ENCODE data around the gene IFITM10.

Gene IFITM10

DNA sequence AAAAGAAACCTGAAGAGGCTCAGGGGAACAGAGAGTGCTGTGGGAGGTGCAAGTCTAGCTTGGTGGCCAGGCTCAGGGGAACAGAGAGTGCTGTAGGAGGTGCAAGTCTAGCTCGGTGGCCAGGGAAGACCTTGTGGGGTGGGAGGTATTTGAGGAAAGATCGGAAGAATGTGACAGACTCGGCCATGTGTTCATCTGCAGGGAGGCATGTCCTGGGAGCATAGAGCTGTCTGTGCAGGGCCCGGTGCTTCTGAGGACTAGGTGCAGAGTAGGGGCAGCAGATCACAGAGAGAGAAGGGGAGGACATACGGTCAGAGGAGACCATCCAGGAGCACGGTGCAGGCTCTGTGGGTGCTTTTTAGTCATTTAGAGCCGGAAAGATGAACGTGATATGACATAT lies 10.8 kb downstream of the IFITM10 start:
- TF ChIP-seq, protein P1, sequence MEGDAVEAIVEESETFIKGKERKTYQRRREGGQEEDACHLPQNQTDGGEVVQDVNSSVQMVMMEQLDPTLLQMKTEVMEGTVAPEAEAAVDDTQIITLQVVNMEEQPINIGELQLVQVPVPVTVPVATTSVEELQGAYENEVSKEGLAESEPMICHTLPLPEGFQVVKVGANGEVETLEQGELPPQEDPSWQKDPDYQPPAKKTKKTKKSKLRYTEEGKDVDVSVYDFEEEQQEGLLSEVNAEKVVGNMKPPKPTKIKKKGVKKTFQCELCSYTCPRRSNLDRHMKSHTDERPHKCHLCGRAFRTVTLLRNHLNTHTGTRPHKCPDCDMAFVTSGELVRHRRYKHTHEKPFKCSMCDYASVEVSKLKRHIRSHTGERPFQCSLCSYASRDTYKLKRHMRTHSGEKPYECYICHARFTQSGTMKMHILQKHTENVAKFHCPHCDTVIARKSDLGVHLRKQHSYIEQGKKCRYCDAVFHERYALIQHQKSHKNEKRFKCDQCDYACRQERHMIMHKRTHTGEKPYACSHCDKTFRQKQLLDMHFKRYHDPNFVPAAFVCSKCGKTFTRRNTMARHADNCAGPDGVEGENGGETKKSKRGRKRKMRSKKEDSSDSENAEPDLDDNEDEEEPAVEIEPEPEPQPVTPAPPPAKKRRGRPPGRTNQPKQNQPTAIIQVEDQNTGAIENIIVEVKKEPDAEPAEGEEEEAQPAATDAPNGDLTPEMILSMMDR (IDR thresholded peaks at IDR 0.05; ENCODE audit: borderline replicate concordance, insufficient read depth, low read depth, low read length) = no peak
- no peak overlapping the region for H3K4me3 ChIP-seq (ENCODE audit: low read depth, low read length)

DNA sequence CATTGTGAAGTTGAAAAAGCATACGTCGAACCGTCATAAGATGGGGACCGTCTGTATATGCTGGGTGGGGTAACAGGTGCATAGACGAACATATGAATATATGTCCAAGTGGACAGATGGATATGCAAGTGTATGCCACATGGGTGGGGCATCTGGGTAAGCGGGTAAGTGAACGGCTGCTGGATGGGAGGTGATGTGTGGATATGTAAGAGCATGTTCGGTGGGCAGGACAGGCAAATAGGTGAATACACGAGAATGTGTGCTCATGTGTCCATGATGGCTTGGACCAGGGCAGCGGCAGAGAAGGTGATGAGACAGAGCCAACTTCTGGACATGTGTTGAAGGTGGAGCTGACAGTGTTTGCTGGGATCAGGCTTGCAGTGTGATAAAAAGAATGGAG lies 12.0 kb downstream of the IFITM10 start:
- TF ChIP-seq, protein P1 (IDR thresholded peaks at IDR 0.05; ENCODE audit: borderline replicate concordance, insufficient read depth, low read depth, low read length) = no peak
- H3K4me3 ChIP-seq (ENCODE audit: low read depth, low read length) = no peak overlapping the region

DNA sequence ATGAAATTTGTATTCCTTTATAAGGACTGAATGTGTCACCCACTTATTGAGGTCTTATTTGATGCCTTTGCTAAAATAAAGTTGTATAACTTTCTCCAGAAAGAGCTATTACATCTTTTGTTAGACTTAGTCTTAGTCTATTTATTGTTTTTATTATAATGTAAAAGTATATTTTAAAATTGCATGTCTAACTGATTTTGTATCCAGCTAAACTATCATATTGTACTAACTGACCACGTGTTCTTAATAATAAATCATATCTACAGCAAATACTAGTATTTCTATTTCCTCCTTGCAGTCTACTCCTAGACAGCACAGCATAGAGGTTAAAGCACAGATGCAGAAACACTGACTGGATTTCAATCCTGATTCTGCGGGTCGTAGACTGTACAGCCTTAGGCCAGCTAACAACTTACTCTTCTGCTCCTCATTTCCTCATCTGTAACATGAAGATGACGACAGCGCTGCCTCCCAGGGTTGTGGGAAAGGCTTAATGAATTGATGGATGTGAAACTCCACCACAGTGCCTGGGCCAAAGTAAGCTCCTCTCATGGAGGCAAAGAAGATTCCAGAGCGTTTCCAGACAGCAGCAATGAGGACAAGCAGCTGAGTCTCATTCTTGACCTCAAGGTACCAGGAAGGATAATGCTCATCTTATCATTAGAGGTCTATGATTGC lies 13.2 kb downstream of the IFITM10 start:
- TF ChIP-seq, protein P1 (IDR thresholded peaks at IDR 0.05; ENCODE audit: borderline replicate concordance, insufficient read depth, low read depth, low read length) = no peak
- H3K4me3 ChIP-seq (ENCODE audit: low read depth, low read length) = no peak overlapping the region

DNA sequence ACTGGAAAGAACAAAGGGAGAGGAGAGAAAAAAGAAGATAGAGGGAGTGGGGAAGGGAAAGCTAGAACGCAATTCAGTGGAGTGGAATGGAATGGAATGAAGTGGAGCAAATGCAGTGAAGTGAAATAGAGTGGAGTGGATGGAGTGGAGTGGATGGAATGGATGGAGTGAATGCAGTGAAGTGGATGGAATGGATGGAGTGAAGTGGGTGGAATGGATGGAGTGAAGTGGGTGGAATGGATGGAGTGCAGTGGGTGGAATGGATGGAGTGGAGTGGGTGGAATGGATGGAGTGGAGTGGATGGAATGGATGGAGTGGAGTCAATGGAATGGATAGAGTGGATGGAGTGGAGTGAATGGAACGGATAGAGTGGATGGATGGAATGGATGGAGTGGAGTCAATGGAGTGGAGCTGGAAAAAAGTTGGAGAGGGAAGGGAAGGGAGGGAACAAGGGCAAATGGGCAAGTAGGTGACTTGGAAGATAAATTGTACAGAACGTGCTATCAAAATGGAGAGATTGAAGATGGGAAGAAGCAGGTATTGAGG lies 13.9 kb downstream of the IFITM10 start:
- TF ChIP-seq, protein P1 (IDR thresholded peaks at IDR 0.05; ENCODE audit: borderline replicate concordance, insufficient read depth, low read depth, low read length) = no peak
- no peak overlapping the region for H3K4me3 ChIP-seq (ENCODE audit: low read depth, low read length)

DNA sequence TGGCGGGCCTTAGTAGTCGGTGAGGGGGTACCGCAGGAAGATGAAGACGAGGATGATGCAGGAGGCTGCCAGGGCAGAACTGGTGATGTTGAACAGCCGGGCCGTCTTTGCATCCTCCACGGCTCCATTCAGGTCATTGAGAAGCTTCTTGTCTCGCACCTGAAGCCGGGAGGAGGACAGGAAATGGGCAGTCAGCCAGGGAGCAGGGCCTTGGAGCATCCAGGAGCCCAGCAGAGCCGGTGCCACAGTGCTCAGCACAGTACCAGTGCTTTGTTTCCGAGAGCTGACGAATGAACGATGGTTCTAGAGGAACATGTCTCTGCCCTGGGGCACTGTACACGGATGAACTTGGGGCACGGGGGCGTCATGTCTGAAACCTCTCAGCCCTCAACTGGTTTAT lies 15.1 kb downstream of the IFITM10 start:
- TF ChIP-seq, protein P1 (IDR thresholded peaks at IDR 0.05; ENCODE audit: borderline replicate concordance, insufficient read depth, low read depth, low read length) = no peak
- no peak overlapping the region for H3K4me3 ChIP-seq (ENCODE audit: low read depth, low read length)

DNA sequence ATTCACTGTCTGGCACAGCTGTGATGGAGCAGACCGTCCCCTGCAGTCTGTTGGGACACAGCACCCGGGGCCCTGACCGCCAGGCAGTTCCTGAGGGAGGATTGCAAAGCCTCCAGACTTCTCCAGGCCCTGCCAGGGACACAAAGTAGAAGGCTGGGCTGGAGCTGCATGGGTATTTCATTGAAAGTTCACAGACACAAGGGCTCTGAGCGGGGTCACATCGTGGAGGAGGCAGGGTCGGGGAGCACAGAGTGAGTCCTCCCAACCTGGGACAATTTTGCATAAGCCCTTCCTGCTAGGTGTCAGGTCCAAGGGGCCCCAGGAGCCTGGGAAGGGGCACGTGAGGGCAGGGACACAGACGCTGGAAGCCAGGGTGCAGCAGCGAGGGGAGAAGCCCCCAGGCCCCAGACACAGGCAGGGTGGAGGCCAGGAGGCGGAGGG lies 15.7 kb downstream of the IFITM10 start:
- no peak overlapping the region for H3K4me3 ChIP-seq (ENCODE audit: low read depth, low read length)
- TF ChIP-seq, protein P1 (IDR thresholded peaks at IDR 0.05; ENCODE audit: borderline replicate concordance, insufficient read depth, low read depth, low read length) = no peak
